IMR-90 (cell line): ENCODE data around the gene PRKD3.

Source experiments
- MAFK ChIP-seq: IDR thresholded peaks from 2 replicates; pipeline ENCODE4 v1.6.1; 2012; ENCODE audit warnings: low read depth, low read length, improper control_type of control experiment
- POLR2A ChIP-seq: IDR thresholded peaks from 2 replicates; pipeline ENCODE4 v1.6.1; 2012; ENCODE audit warnings: mild to moderate bottlenecking, low read depth, low read length
- RAD21 ChIP-seq: IDR thresholded peaks from 2 replicates; pipeline ENCODE4 v1.6.1; 2012; ENCODE audit warnings: low read length, improper control_type of control experiment
- RCOR1 ChIP-seq: IDR thresholded peaks from 2 replicates; pipeline ENCODE4 v1.6.1; 2012; ENCODE audit warnings: mild to moderate bottlenecking, low read length, improper control_type of control experiment; ENCODE audit not compliant: insufficient replicate concordance
- SMC3 ChIP-seq: fragments of 150-350 bp; IDR thresholded peaks from 2 replicates; pipeline ENCODE4 v1.6.1; 2016; ENCODE audit warnings: low read depth, mild to moderate bottlenecking, antibody characterized with exemption, low read length, moderate library complexity
- TF ChIP-seq, protein P1 (sequence below): conservative IDR thresholded peaks from 2 replicates; pipeline ENCODE4 v1.5.1; 2012; ENCODE audit warnings: mild to moderate bottlenecking, low read depth, low read length, improper control_type of control experiment

DNA sequence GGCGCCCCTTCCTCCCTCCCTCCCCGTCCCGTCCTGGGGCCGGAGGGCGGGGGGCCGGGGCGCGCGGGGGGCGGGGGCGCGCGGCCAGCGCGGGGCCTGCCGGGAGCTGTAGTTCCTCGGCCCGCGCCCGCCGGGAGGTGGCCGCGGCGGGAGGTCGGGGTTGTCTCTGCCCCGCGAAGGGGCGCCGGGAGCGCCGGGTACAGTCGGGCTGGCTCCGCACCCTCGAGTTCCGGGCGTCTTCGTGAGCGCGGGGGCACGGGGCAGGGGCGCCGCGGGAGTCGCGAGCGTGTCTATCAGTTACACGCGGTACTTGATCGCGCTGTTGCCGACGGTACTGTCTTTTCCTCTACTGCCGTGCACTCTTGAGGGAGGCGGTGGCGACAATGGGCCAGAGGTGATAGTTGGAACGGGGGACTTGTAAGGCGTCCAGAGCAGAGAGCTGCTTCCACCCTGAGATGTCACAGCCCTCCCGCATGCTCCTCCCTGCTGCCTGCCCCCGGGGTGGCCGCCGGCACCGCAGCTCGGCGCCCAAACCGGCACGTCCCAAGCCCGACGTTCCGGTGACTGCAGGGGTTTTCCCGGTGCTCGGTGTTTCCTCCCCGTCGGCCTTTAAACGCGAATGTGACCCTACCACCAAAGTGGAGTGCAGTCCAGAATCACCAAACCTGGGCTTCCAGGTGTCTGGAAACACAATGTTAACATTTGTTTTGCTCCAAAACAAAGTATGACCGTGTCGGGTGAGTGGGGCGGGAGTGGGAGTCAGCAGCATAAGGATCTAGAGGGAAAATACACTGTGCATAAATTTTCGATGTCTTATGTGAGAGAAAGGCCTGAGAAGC lies at the start of gene PRKD3:
- TF ChIP-seq, protein P1, sequence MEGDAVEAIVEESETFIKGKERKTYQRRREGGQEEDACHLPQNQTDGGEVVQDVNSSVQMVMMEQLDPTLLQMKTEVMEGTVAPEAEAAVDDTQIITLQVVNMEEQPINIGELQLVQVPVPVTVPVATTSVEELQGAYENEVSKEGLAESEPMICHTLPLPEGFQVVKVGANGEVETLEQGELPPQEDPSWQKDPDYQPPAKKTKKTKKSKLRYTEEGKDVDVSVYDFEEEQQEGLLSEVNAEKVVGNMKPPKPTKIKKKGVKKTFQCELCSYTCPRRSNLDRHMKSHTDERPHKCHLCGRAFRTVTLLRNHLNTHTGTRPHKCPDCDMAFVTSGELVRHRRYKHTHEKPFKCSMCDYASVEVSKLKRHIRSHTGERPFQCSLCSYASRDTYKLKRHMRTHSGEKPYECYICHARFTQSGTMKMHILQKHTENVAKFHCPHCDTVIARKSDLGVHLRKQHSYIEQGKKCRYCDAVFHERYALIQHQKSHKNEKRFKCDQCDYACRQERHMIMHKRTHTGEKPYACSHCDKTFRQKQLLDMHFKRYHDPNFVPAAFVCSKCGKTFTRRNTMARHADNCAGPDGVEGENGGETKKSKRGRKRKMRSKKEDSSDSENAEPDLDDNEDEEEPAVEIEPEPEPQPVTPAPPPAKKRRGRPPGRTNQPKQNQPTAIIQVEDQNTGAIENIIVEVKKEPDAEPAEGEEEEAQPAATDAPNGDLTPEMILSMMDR: no peak
- TF ChIP-seq RCOR1 (no peak), SMC3 (no peak), POLR2A (no peak), RAD21 (no peak), MAFK (no peak)
